ENCODE results near the gene LACTBL1.
"Not testable (repeated sequence)": the region's sequence is repeated elsewhere in the genome, so short reads cannot be mapped to it uniquely, and the experiment has no call there.

The LACTBL1 gene

GRCh38 chr1:22972760-22973159 is at the start of gene LACTBL1:
Gene LACTBL1 (minus strand): TSS chr1:22972866. CDS start chr1:22972316, 550 bp downstream.
- DNase-seq (ENCODE audit: low read depth): no peak

GRCh38 chr1:23021834-23022233 is 49.2 kb upstream of the LACTBL1 start:
- no peak for DNase-seq (ENCODE audit: low read depth)

GRCh38 chr1:23020706-23021405 is 48.2 kb upstream of the LACTBL1 start:
- peak; percentile 15 for DNase-seq (ENCODE audit: low read depth)

- peak; percentile 55 for DNase-seq (ENCODE audit: low read depth)
Measured at GRCh38 chr1:23019863-23020625, 47.4 kb upstream of the LACTBL1 start.

GRCh38 chr1:23019094-23019862 is 46.6 kb upstream of the LACTBL1 start, which contains the start of gene KDM1A:
Gene KDM1A (plus strand): TSS chr1:23019468. CDS start chr1:23019597, 129 bp downstream.
- peak; percentile 96 for DNase-seq (ENCODE audit: low read depth)

GRCh38 chr1:23018661-23019093 is 46.0 kb upstream of the LACTBL1 start:
- no peak for DNase-seq (ENCODE audit: low read depth)

- no peak for DNase-seq (ENCODE audit: low read depth)
Measured at GRCh38 chr1:23013657-23014056, 41.0 kb upstream of the LACTBL1 start.

GRCh38 chr1:23010025-23010424 is 37.4 kb upstream of the LACTBL1 start:
- DNase-seq (ENCODE audit: low read depth): not testable (repeated sequence)

- DNase-seq (ENCODE audit: low read depth): no peak
Measured at GRCh38 chr1:23008901-23009300, 36.2 kb upstream of the LACTBL1 start.

GRCh38 chr1:23007106-23007505 is 34.4 kb upstream of the LACTBL1 start:
- no peak for DNase-seq (ENCODE audit: low read depth)

GRCh38 chr1:23004769-23005168 is 32.1 kb upstream of the LACTBL1 start:
- DNase-seq (ENCODE audit: low read depth): not testable (repeated sequence)

- DNase-seq (ENCODE audit: low read depth): no peak
Measured at GRCh38 chr1:23004112-23004511, 31.4 kb upstream of the LACTBL1 start.

GRCh38 chr1:23002218-23002617 is 29.6 kb upstream of the LACTBL1 start:
- DNase-seq (ENCODE audit: low read depth): not testable (repeated sequence)

- DNase-seq (ENCODE audit: low read depth): not testable (repeated sequence)
Measured at GRCh38 chr1:23000133-23000532, 27.5 kb upstream of the LACTBL1 start.

GRCh38 chr1:22997528-22997927 is 24.9 kb upstream of the LACTBL1 start:
- DNase-seq (ENCODE audit: low read depth): not testable (repeated sequence)

- no peak for DNase-seq (ENCODE audit: low read depth)
Measured at GRCh38 chr1:22995774-22996173, 23.1 kb upstream of the LACTBL1 start.

GRCh38 chr1:22993220-22993795 is 20.6 kb upstream of the LACTBL1 start:
- DNase-seq (ENCODE audit: low read depth): not testable (repeated sequence)

- not testable (repeated sequence) for DNase-seq (ENCODE audit: low read depth)
Measured at GRCh38 chr1:22992384-22992783, 19.7 kb upstream of the LACTBL1 start.

GRCh38 chr1:22983944-22984343 is 11.3 kb upstream of the LACTBL1 start:
- DNase-seq (ENCODE audit: low read depth): no peak

GRCh38 chr1:22980471-22980790 is 7.8 kb upstream of the LACTBL1 start:
- DNase-seq (ENCODE audit: low read depth): not testable (repeated sequence)

GRCh38 chr1:22978299-22978698 is 5.6 kb upstream of the LACTBL1 start:
- peak; percentile 67 for DNase-seq (ENCODE audit: low read depth)

Data from amniotic epithelial cell (primary cell).